LNCAP (cell line): ENCODE data around the gene ICOS.

ENCODE experiments used
- TF ChIP-seq, protein P1 (sequence below): fragments of 450-650 bp; IDR thresholded peaks from 2 replicates; pipeline ENCODE4 v1.5.1; 2017; ENCODE audit warnings: mild to moderate bottlenecking

Gene ICOS

DNA sequence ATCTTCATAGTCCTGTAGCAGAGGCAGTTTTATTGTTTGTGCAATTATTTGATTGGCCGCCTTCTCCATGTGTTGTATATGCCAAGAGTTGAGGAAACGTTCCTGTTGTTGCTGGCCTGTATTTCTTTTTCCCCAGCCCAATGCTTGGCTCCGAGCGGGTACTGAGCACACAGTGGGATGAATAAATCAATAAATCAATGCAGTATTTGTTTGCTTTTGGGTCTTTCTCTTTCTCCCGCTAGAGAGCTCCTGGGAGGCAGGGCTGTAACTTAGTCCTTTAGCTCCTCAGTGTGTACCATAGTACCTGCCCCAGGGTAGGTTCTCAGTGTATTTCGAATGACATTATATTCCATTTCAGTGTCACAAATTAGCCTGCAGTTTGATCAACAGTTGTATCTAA is 71.8 kb downstream of the ICOS start:
- TF ChIP-seq, protein P1, sequence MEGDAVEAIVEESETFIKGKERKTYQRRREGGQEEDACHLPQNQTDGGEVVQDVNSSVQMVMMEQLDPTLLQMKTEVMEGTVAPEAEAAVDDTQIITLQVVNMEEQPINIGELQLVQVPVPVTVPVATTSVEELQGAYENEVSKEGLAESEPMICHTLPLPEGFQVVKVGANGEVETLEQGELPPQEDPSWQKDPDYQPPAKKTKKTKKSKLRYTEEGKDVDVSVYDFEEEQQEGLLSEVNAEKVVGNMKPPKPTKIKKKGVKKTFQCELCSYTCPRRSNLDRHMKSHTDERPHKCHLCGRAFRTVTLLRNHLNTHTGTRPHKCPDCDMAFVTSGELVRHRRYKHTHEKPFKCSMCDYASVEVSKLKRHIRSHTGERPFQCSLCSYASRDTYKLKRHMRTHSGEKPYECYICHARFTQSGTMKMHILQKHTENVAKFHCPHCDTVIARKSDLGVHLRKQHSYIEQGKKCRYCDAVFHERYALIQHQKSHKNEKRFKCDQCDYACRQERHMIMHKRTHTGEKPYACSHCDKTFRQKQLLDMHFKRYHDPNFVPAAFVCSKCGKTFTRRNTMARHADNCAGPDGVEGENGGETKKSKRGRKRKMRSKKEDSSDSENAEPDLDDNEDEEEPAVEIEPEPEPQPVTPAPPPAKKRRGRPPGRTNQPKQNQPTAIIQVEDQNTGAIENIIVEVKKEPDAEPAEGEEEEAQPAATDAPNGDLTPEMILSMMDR, result no peak

DNA sequence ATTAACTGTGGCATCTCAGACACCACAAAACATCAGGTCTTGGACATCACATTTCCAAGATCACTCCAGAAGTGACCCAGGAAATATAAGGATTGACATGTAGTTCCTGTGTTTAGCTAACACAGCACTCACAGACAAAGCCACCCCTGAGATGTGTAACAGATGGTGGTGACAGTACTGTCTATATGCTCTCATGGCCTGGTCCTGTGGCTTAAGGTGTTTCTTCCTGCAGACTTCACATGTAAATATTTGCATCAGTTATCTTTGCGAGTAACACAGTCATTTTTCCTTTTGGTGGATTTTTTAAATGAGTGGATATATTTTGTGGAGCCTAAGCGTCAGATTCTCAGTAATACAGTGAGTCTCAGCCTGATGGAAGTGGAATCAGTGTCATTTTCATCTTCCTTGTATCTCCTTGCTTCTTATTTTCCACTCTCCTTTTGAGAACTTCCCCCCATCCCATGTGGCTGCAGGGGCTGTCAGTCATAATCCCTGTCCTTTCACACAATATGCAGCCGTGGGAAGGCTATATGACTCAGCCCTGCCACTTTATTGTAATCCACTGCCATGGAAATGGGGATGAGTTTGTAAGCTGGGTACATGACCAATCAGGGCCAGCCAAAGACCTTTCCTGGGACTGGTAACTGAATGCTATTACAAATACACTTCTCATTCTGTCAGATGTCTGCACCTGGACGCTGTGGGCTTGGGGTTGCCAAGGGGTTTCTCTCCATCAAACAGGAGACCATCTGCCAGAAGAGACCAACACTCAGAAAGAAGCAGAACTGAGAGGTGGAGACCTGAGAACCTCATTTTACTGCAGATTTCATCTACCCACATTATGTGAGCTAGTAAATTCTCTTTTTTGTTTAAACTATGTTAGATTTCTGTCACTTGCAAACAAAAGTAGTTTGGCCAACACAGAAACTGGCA is 74.3 kb downstream of the ICOS start:
- TF ChIP-seq, protein P1, result no peak
